H1 (cell line): ENCODE data around the gene SLC25A42. TPM values are rescaled to one million over a fixed set of nuclear protein-coding genes. Genes with fewer than 3 reads are reported as not detected.

Experiments used
- ASH2L ChIP-seq: fragments of 200-600, 300-600 bp; sonication (generic); IDR thresholded peaks from one replicate; pipeline ENCODE4 v1.7.1; 2017; ENCODE audit warnings: low read length
- PHF8 ChIP-seq: fragments of 200-600 bp; sonication (generic); conservative IDR thresholded peaks from 2 replicates; pipeline ENCODE4 v1.7.1; 2012; ENCODE audit warnings: low read depth, mild to moderate bottlenecking, inconsistent platforms, low read length, moderate library complexity
- POU5F1 ChIP-seq: IDR thresholded peaks from 2 replicates; pipeline ENCODE4 v1.6.1; 2011; ENCODE audit warnings: low read depth, mild to moderate bottlenecking, low read length, moderate library complexity
- RNF2 ChIP-seq: fragments of 200-900, 300-1000 bp; sonication (generic); IDR thresholded peaks from 2 replicates; pipeline ENCODE4 v1.7.1; 2016; ENCODE audit warnings: borderline replicate concordance, low read depth, mild to moderate bottlenecking, antibody characterized with exemption, low read length; ENCODE audit not compliant: poor library complexity, severe bottlenecking; ENCODE audit errors: missing control alignments
- RXRA ChIP-seq: IDR thresholded peaks from 2 replicates; pipeline ENCODE4 v1.6.1; 2011; ENCODE audit warnings: low read depth, mild to moderate bottlenecking, low read length, moderate library complexity; ENCODE audit not compliant: insufficient read depth
- SIRT6 ChIP-seq: IDR thresholded peaks from one replicate; pipeline ENCODE4 v1.7.1; 2012; ENCODE audit warnings: low read length, inconsistent platforms
- TCF12 ChIP-seq: IDR thresholded peaks from 2 replicates; pipeline ENCODE4 v1.6.1; 2011; ENCODE audit warnings: low read depth, mild to moderate bottlenecking, low read length
- USF2 ChIP-seq: IDR thresholded peaks from 2 replicates; pipeline ENCODE4 v1.6.1; 2011; ENCODE audit warnings: low read length, improper control_type of control experiment
- ZNF274 ChIP-seq: IDR thresholded peaks from 2 replicates; pipeline ENCODE4 v1.7.0; 2012; ENCODE audit warnings: low read length, borderline replicate concordance; ENCODE audit errors: extremely low read depth
- polyA plus RNA-seq, 7 experiments: library from polyadenylated mRNA; depleted of rRNA in 3 of 7; stranded (reverse) in 5 of 7; unstranded in 2 of 7; fragments of >200 nt in 5 of 7; fragments of 200-250 nt in 2 of 7; gene quantifications; 1 replicate in 5 of 7; 2 replicates in 1 of 7; 4 replicates in 1 of 7; pipeline versions ENCODE4 v1.2.1 to v1.2.3, GENCODE V29; 2011 to 2013; ENCODE audit warnings: missing spikeins in 2 of 7, mixed read lengths in 2 of 7
- total RNA-seq: library from RNA; stranded (reverse); fragmentation: NEBNext Ultra II Directional; extraction: Animal tissue kit (Norgen Biotek cat#: 25700); gene quantifications from 2 replicates; pipeline ENCODE4 v1.2.1, GENCODE V29; 2021

Gene SLC25A42
- total and polyA plus RNA-seq, 2 of the 8 experiments (the other 6 are each of a cell fraction or from before 2014, with no cell fraction given), result 5.9 to 6.2 TPM

GRCh38 chr19:19121371-19121770 lies 57.6 kb downstream of the SLC25A42 start (continued):
- no peak for TF ChIP-seq USF2
- no peak for TF ChIP-seq POU5F1
- TF ChIP-seq PHF8, result no peak
- TF ChIP-seq RXRA, result no peak
- no peak for TF ChIP-seq ZNF274
- TF ChIP-seq ASH2L, result no peak
- no peak for TF ChIP-seq TCF12
- no peak for TF ChIP-seq RNF2
- TF ChIP-seq SIRT6, result no peak
